HL-60/S4 treated with retinoic acid at 250 ng/mL for 4 days and 3 days (cell line): Measurements from ENCODE around the gene KAZN.

Experiments
- in situ Hi-C: fragments of 300-500 bp; cut with MboI; formaldehyde crosslinking; loops from 2 replicates; pipeline ENCODE4 v1.7.0; 2022; ENCODE audit warnings: low sequenced_read_pairs

KAZN gene

DNA sequence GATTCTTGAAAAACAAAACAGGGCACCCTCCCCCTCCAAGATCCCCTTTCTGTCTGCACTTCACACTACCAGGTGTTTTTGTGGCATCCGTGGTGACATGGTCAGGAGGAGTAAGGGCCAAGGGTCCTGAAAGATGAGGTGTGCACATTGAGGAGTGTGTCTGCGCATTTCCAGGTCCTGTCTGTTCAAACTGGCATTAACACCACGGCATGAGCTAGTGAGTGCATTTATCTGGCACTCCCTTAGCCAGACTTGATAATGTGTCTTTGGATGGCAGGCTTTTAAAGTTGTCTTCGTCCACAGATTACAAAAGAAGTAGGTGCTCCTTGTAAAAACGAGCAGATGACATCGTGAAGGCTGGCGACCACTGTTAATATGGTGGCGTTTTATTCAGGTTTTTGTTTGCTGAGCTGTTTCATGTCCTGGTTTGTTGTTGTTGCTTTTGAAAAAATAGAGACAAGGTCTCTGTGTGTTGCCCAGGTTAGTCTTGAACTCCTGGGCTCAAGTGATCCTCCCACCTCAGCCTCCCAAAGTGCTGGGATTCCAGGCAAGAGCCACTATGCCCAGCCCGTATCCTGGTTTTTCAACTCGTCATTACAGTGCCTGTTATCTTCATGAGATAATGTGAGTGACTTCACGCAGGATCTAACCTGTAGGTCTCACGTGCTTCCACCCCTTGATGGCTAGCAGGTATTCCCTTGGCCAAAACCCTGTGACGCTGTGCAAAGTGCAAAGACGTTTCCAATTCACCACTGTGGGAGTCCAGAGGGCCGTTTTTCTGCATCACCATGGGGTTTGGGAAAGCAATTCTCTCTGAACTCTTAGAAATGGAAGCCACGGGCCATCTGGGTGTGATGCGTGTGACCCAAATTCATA lies 559.3 kb downstream of the KAZN start:
- in situ Hi-C loops = no loop called here

DNA sequence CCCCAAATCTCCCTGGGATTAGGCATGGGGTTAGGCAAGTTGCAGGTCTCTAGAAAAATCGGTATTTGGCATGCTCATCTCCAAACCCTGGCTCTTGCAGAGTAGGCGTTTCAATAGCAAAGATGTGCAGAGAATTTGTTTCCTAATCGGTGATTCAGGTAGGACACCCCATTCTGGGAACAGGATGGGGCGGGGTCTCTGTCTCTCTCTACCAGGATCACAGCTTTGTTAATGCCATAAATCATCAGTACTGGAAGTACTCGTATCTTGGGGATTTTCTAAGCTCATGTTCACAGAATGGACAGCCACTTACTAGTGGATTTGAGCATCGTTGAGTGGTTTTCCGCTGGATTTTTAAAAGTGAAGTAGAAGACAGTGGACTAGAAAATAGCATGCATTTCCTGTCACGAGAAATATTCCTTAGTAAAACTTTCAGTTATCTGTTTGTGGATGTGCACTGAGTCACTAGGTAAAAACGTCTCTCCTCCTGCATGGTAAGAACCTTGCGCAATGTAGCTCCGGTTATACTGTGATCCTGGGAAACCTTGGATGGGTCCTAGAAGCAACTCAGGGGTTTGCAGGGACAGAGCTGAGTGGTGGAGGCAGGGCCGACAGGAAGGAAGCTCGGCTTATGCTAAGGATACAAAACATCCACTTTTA lies 560.2 kb downstream of the KAZN start:
- in situ Hi-C loops = no loop called here

DNA sequence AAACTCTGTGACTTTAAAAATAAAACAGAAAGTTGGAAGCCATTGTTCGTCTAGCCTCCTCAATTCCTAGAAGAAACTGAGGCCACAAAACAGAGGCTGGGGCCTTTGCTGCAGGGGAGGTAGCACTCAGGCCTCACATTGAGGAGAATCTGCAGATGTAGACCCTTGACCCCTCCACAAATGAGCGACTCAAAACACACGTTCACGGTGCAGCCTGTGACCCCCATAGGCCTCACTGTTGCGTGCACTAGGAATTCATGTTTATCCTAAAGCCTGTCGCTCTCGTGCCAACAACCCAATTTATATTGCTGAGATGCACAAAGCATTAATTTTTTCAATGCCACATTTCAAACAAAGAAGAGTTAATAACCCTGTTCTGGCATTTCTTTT lies 560.7 kb downstream of the KAZN start:
- in situ Hi-C loops = no loop called here

DNA sequence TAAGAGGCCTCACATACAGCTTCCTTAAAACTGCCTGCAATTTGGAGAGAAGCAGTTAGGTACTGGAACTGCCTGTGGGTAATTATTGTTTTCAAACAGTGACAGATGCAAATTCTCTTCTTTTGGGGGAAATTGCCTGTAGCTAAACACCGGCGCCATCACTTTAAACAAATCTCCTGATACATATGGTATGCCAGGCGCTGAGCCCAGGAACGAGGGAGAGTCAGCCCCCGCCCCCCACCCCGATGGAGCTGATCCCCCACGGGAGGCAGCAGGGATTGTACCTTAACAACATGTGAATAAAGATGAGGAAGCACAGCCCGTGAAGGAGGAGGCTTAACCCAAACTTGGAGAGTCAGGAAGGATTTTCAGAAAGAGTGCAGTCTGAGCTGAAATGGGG lies 562.1 kb downstream of the KAZN start:
- in situ Hi-C loops = no loop called here

DNA sequence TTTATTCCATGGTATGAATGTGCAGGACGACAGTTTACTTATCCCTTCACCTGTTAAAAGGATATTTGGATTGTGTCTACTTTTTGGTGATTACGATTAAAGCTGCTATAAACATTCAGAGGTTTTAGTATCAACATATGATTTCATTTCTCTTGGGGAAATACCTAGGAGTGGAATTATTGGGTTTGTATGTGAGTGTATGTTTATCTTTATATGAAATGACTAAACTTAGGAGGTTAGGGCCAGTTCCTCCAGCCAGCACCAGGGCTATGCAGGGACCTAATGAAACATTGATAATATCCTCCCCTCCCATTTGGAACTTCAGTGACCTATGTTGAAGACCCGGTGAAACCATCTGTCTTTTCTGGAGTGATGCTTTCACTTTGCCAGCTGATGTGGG lies 568.9 kb downstream of the KAZN start:
- in situ Hi-C loops = no loop called here
